MCF 10A (cell line): ENCODE results near the gene NXPE1. TPM values are rescaled to one million over a fixed set of nuclear protein-coding genes. Genes with fewer than 3 reads are reported as not detected.

Source experiments
- BruUV-seq: library from RNA; stranded (reverse); fragments of 400-500 nt; replicated peaks from 2 replicates; lab custom pipeline; 2021; lab: Mats Ljungman, UMichigan
- CTCF ChIA-PET: fragments of 300-600 bp; sonication (Branson Sonifier 250); formaldehyde crosslinking; extraction: SDS; loops from one replicate; lab custom pipeline; 2021; ENCODE audit warnings: antibody characterized with exemption, inconsistent platforms; lab: Yijun Ruan, JAX
- POLR2A ChIA-PET: fragments of 300-600, 350-650 bp; sonication (Branson Sonifier 250); formaldehyde crosslinking; extraction: SDS; loops from one replicate; lab custom pipeline; 2020; ENCODE audit warnings: antibody characterized with exemption, inconsistent platforms; lab: Yijun Ruan, JAX
- DNase-seq: peaks from one replicate; pipeline ENCODE4 v3.0.0-alpha.2; 2018; ENCODE audit not compliant: unreplicated experiment
- H3K27ac Mint-ChIP-seq: one replicate; pipeline ENCODE4 v1.8.0; 2022; ENCODE audit warnings: mild to moderate bottlenecking, low read depth, mixed read lengths; ENCODE audit not compliant: unreplicated experiment
- H3K27me3 Mint-ChIP-seq: one replicate; pipeline ENCODE4 v1.8.0; 2022; ENCODE audit warnings: mixed read lengths; ENCODE audit not compliant: insufficient read depth, unreplicated experiment
- H3K36me3 Mint-ChIP-seq: one replicate; pipeline ENCODE4 v1.8.0; 2022; ENCODE audit warnings: mild to moderate bottlenecking, moderate library complexity, mixed read lengths; ENCODE audit not compliant: insufficient read depth, unreplicated experiment
- H3K4me1 Mint-ChIP-seq: one replicate; pipeline ENCODE4 v1.8.0; 2022; ENCODE audit warnings: mixed read lengths; ENCODE audit not compliant: insufficient read depth, unreplicated experiment
- H3K4me3 Mint-ChIP-seq: one replicate; pipeline ENCODE4 v1.8.0; 2022; ENCODE audit warnings: mild to moderate bottlenecking, moderate library complexity, mixed read lengths; ENCODE audit not compliant: unreplicated experiment
- H3K9me3 Mint-ChIP-seq: one replicate; pipeline ENCODE4 v1.8.0; 2022; ENCODE audit warnings: mixed read lengths; ENCODE audit not compliant: unreplicated experiment
- CTCF ChIP-seq: fragments of 200-600 bp; IDR thresholded peaks from one replicate; pipeline ENCODE4 v1.8.0; 2022; ENCODE audit warnings: antibody characterized with exemption, mild to moderate bottlenecking; ENCODE audit not compliant: unreplicated experiment
- intact Hi-C: fragments of 100-400 bp; cut with micrococcal nuclease; formaldehyde crosslinking; loops from 2 replicates; pipeline ENCODE4 v1.14.1; 2022
- total RNA-seq: library from RNA; stranded (reverse); gene quantifications from 2 replicates; pipeline ENCODE4 v1.2.3, GENCODE V29; 2022

The NXPE1 gene
- total RNA-seq, 1 experiment from 2014 or later = not detected

DNA sequence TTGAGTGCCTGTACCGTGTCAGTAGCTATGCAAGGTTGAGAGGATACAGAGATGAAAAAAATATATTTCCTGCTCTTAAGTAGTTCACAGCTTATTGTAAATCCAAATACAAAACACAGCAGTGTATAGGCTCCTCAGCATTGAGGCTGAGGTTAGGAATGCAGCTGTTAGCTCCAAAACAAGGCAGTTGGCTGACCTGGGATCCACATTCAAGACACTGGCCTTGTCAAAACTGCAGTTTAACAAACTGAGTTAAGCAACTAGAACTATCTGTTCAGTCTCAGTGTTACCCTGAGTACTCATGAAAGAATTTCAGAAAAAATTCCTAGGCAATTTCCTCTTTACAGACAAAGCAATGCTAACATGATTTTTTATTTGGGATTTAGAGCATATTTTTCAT lies 77.6 kb downstream of the NXPE1 start:
- no peak for DNase-seq
- Mint-ChIP-seq H3K9me3 (no peaks in the 10 kb centered on the region), H3K4me1 (peaks cover 12% of the 10 kb centered on the region), H3K4me3 (no peak overlapping the region), H3K27me3 (no peaks in the 10 kb centered on the region), H3K27ac (no peak overlapping the region), H3K36me3 (no peaks in the 10 kb centered on the region)
- ChIA-PET CTCF (no interaction called here), POLR2A (no interaction called here)
- intact Hi-C loops = no loop called here
- no TSS peak for BruUV-seq
- TF ChIP-seq CTCF = no peak

DNA sequence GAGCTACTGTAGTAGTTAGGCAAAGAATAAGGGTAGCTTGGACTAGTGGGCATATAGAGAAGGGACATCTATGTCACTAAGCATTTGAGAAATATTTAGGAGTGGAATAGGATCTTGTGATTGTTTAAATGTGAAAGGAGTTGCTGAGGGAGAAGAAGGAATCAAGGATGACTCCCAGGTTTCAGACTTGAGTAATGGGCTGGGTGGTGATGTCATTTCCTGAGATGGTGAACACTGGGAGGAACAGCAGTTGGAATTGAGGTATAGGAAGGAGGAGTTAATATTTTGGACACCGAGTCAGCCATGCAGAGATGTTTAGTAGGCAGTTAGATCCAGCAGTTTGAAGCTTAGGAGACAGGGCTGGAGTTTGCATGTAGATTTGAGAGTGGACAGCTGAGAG lies 80.3 kb downstream of the NXPE1 start:
- H3K4me3 Mint-ChIP-seq = no peak overlapping the region
- no peaks in the 10 kb centered on the region for H3K9me3 Mint-ChIP-seq
- H3K36me3 Mint-ChIP-seq = no peaks in the 10 kb centered on the region
- CTCF ChIA-PET = interaction anchor here (0.8 kb wide), 1 partner anchor 17 kb away, joined by 3 read pairs; no protein-coding TSS in a partner anchor
- no peaks in the 10 kb centered on the region for H3K27me3 Mint-ChIP-seq
- intact Hi-C loops = loop anchor here (2.0 kb wide), 1 partner anchor 139 kb away; no protein-coding TSS in a partner anchor
- no TSS peak for BruUV-seq
- peak; percentile 8 for DNase-seq
- POLR2A ChIA-PET = interaction anchor here (0.6 kb wide), 1 partner anchor 181 kb away, joined by 3 read pairs; no protein-coding TSS in a partner anchor
- peaks cover 12% of the 10 kb centered on the region for H3K4me1 Mint-ChIP-seq
- no peak for TF ChIP-seq CTCF
- H3K27ac Mint-ChIP-seq = no peak overlapping the region

DNA sequence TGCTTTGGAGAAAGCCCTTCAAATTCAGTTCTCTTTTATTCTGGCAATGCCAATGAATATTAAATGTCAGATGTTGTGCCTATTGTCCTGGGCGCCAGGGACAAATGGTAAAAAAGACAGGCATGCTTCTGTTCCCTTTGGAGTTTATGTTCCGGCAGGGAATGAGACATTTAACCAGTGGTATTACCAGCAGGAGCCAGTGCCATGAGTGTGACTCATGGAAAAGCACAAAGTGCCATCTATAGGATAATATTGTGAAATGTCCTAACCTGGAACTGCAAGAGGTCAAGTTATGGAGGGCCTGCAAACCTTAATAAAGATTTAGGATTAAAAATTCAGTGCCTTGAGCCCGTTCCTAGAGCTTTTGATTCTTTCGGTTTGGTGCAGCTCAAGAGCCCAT lies 80.9 kb downstream of the NXPE1 start:
- ChIA-PET POLR2A (no interaction called here), CTCF (interaction anchor here (0.5 kb wide), 1 partner anchor 23 kb away, joined by 6 read pairs; no protein-coding TSS in a partner anchor)
- TF ChIP-seq CTCF = no peak
- Mint-ChIP-seq H3K27me3 (no peaks in the 10 kb centered on the region), H3K27ac (no peak overlapping the region), H3K4me3 (no peak overlapping the region), H3K9me3 (no peaks in the 10 kb centered on the region), H3K4me1 (peaks cover 12% of the 10 kb centered on the region), H3K36me3 (no peaks in the 10 kb centered on the region)
- peak; percentile 75 for DNase-seq
- intact Hi-C loops = loop anchor here (2.0 kb wide), 1 partner anchor 138 kb away; no protein-coding TSS in a partner anchor
- no TSS peak for BruUV-seq

- H3K9me3 Mint-ChIP-seq = no peaks in the 10 kb centered on the region
- H3K4me1 Mint-ChIP-seq = peaks cover 12% of the 10 kb centered on the region
- ChIA-PET CTCF (no interaction called here), POLR2A (no interaction called here)
- TF ChIP-seq CTCF = no peak
- intact Hi-C loops = loop anchor here (2.0 kb wide), 1 partner anchor 137 kb away; no protein-coding TSS in a partner anchor
- no TSS peak for BruUV-seq
- H3K27me3 Mint-ChIP-seq = no peaks in the 10 kb centered on the region
- DNase-seq = no peak
- H3K27ac Mint-ChIP-seq = no peak overlapping the region
- H3K36me3 Mint-ChIP-seq = no peaks in the 10 kb centered on the region
- no peak overlapping the region for H3K4me3 Mint-ChIP-seq
Measured at GRCh38 chr11:114478001-114478410, 81.7 kb downstream of the NXPE1 start.
